Glutamatergic neuron (in vitro differentiated cells): ENCODE measurements around the gene ITGB1BP1. TPM values are rescaled to one million over a fixed set of nuclear protein-coding genes. Genes with fewer than 3 reads are reported as not detected.

Source experiments
- DNase-seq: peaks from one replicate; pipeline ENCODE4 v3.0.0; 2022
- H3K27ac Mint-ChIP-seq: one replicate; pipeline ENCODE4 v1.8.0; 2020; ENCODE audit warnings: mild to moderate bottlenecking, mixed read lengths, inconsistent platforms; ENCODE audit not compliant: unreplicated experiment
- H3K27me3 Mint-ChIP-seq: one replicate; pipeline ENCODE4 v1.8.0; 2020; ENCODE audit warnings: mild to moderate bottlenecking, moderate library complexity, mixed read lengths, inconsistent platforms; ENCODE audit not compliant: unreplicated experiment
- H3K36me3 Mint-ChIP-seq: one replicate; pipeline ENCODE4 v1.8.0; 2020; ENCODE audit warnings: mild to moderate bottlenecking, mixed read lengths, inconsistent platforms; ENCODE audit not compliant: unreplicated experiment
- H3K4me1 Mint-ChIP-seq: one replicate; pipeline ENCODE4 v1.8.0; 2020; ENCODE audit warnings: mild to moderate bottlenecking, low read depth, mixed read lengths, inconsistent platforms; ENCODE audit not compliant: unreplicated experiment
- H3K4me3 Mint-ChIP-seq: one replicate; pipeline ENCODE4 v1.8.0; 2020; ENCODE audit warnings: mild to moderate bottlenecking, mixed read lengths, inconsistent platforms; ENCODE audit not compliant: unreplicated experiment
- H3K9me3 Mint-ChIP-seq: one replicate; pipeline ENCODE4 v1.8.0; 2020; ENCODE audit warnings: mild to moderate bottlenecking, moderate library complexity, mixed read lengths, inconsistent platforms; ENCODE audit not compliant: unreplicated experiment
- CTCF ChIP-seq: fragments of 200-600 bp; sonication (generic); IDR thresholded peaks from one replicate; pipeline ENCODE4 v1.5.0; 2021; ENCODE audit not compliant: partially characterized antibody, unreplicated experiment
- total RNA-seq: library from RNA; stranded (reverse); fragmentation: NEBNext Ultra II Directional; extraction: Animal tissue kit (Norgen Biotek cat#: 25700); gene quantifications from one replicate; pipeline ENCODE4 v1.2.1, GENCODE V29; 2021; ENCODE audit not compliant: unreplicated experiment

ITGB1BP1 gene
- total RNA-seq, 1 donor from 2014 or later, result 62.7 TPM

- H3K27me3 Mint-ChIP-seq, result peaks cover 4% of the 10 kb centered on the region
- TF ChIP-seq CTCF, result no peak
- no peak overlapping the region for H3K27ac Mint-ChIP-seq
- no peaks in the 10 kb centered on the region for H3K9me3 Mint-ChIP-seq
- H3K4me1 Mint-ChIP-seq, result peaks cover 3% of the 10 kb centered on the region
- no peaks in the 10 kb centered on the region for H3K36me3 Mint-ChIP-seq
- no peak for DNase-seq
- H3K4me3 Mint-ChIP-seq, result no peak overlapping the region
Measured at GRCh38 chr2:9388950-9389911, 34.1 kb downstream of the ITGB1BP1 start.

GRCh38 chr2:9388199-9388681, 35.1 kb downstream of the ITGB1BP1 start:
- no peak for DNase-seq
- Mint-ChIP-seq H3K4me1 (peaks cover 3% of the 10 kb centered on the region), H3K27me3 (peaks cover 4% of the 10 kb centered on the region), H3K9me3 (no peaks in the 10 kb centered on the region), H3K27ac (no peak overlapping the region), H3K4me3 (no peak overlapping the region), H3K36me3 (no peaks in the 10 kb centered on the region)
- TF ChIP-seq CTCF, result no peak

- Mint-ChIP-seq H3K36me3 (no peaks in the 10 kb centered on the region), H3K4me1 (no peaks in the 10 kb centered on the region), H3K27me3 (peaks cover 3% of the 10 kb centered on the region), H3K4me3 (no peak overlapping the region), H3K9me3 (no peaks in the 10 kb centered on the region), H3K27ac (no peak overlapping the region)
- no peak for TF ChIP-seq CTCF
- DNase-seq, result no peak
Measured at GRCh38 chr2:9385841-9386240, 37.5 kb downstream of the ITGB1BP1 start.

- no peak for DNase-seq
- Mint-ChIP-seq H3K36me3 (no peaks in the 10 kb centered on the region), H3K4me1 (no peaks in the 10 kb centered on the region), H3K4me3 (no peak overlapping the region), H3K9me3 (no peaks in the 10 kb centered on the region), H3K27ac (no peak overlapping the region), H3K27me3 (peaks cover 3% of the 10 kb centered on the region)
- no peak for TF ChIP-seq CTCF
Measured at GRCh38 chr2:9384521-9384920, 38.8 kb downstream of the ITGB1BP1 start.
